ENCODE results near the gene PPM1A. TPM values are rescaled to one million over a fixed set of nuclear protein-coding genes. Genes with fewer than 3 reads are reported as not detected.

Gene PPM1A
- total RNA-seq, 1 experiment from 2014 or later = 32.4 TPM

DNA sequence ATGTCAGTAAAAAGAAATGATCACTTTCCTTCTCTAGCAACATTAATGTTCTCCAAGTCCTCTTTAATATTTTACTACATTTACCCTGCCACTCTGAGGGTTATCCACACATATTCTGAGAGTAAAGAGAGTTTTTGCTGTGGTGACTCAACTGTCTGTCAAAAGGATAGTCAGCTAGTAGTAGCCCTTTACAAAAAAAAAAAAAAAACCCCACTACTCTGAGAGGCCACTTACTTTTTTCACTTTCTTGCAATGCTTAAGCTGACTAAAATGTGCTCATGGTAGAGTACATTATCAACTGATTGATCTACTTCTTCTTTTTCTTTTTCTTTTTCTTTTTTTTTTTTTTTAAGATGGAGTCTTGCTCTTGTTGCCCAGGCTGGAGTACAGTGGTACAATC lies 27.6 kb upstream of the PPM1A start:
- no peak for DNase-seq (ENCODE audit: low read depth)
- in situ Hi-C loops (cut with HindIII; ENCODE audit: low pct_unique_long_range_greater_than_20kb, low sequenced_read_pairs) = no loop called here

DNA sequence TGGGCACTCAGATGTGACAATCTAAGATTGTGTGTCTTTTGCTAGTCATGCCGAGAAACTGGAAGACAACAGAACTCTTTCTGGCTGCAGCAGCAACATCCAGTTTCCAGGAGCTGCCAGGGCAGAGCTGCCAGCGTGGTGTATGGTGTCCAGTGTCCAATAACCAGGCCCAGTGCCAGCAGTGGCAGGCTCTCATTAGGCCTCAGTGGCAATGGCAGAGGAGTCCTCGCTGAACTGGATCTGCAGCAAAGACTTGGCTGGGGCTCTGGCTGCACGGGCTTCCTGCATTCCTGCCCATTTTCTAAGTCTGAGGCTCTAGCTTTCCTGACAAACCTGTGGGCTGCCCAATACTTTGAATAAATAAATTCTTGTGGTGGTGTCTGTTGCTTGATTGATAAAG lies 26.2 kb upstream of the PPM1A start:
- DNase-seq (ENCODE audit: low read depth) = no peak
- in situ Hi-C loops (cut with HindIII; ENCODE audit: low pct_unique_long_range_greater_than_20kb, low sequenced_read_pairs) = no loop called here

DNA sequence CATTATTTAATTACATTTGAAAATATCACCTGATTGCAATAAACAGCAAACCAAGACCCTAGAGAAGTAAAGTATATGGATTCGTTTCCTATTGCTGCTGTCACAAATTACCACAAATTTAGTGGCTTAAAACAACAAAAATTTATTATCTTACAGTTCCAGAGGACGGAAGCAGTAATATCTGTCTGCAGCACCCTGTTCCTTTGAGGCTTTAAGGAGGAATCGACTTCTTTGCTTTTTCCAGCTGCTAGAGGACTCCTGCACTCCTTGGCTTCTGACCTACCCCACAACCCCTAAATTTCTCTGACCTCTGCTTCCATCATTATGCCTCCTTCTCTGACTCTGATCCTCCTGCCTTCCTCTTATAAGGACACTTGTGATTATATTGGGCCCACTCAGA lies 23.8 kb upstream of the PPM1A start:
- no peak for DNase-seq (ENCODE audit: low read depth)
- in situ Hi-C loops (cut with HindIII; ENCODE audit: low pct_unique_long_range_greater_than_20kb, low sequenced_read_pairs) = no loop called here

DNA sequence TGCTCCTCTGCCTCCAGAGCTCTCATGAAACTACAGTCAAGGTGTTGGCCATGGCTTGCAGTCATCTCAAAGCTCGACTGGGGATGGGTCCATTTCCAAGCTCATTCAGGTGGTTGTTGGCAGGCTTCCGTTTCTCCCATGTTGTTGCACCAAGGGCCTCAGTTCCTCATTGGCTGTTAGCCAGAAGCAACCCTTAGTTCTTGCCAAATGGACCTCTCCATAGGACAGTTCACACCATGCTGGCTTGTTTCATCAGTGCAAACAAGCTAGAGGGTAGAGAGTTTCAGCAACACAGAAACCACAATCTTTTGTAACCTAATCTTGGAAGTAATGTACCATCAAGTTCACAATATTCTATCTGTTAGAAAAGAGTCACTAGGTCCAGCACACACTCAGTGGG lies 22.7 kb upstream of the PPM1A start:
- no peak for DNase-seq (ENCODE audit: low read depth)
- in situ Hi-C loops (cut with HindIII; ENCODE audit: low pct_unique_long_range_greater_than_20kb, low sequenced_read_pairs) = no loop called here

DNA sequence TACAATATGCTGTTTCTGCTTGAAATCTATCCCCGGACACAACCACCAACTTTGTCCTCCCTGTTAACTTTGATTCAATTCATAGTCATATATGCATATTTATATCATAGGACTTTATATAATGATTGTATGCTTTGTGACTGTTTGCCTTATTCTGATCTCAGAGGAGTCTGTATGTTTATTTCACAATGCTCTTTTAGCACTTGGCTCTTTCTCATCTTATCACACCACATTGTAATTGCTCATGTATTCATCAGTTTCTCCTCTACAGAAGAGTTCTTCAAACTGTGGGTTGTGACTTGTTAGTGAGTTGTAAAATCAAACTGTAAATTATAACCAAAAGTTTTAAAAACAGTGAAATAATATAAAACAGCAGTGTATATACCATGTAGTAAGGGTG lies 21.7 kb upstream of the PPM1A start:
- no peak for DNase-seq (ENCODE audit: low read depth)
- in situ Hi-C loops (cut with HindIII; ENCODE audit: low pct_unique_long_range_greater_than_20kb, low sequenced_read_pairs) = no loop called here

DNA sequence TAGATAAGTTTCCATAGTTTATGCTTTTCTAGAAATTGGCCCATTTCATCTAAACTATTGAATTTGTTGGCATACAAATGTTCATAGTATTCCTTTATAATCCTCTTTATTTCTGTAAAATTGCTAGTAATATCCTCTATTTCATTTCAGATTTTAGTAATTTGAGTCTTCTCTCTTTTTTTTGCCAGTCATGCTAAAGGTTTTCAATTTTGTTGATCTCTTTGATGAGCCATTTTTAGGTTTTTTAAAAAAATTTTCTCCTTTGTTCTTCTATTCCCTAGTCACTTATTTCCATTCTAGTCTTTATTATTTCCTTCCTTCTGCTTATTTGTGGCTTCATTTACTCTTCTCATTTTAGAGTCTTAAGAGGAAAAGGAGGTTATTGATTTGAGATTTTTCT lies 19.4 kb upstream of the PPM1A start:
- DNase-seq (ENCODE audit: low read depth) = no peak
- in situ Hi-C loops (cut with HindIII; ENCODE audit: low pct_unique_long_range_greater_than_20kb, low sequenced_read_pairs) = no loop called here

DNA sequence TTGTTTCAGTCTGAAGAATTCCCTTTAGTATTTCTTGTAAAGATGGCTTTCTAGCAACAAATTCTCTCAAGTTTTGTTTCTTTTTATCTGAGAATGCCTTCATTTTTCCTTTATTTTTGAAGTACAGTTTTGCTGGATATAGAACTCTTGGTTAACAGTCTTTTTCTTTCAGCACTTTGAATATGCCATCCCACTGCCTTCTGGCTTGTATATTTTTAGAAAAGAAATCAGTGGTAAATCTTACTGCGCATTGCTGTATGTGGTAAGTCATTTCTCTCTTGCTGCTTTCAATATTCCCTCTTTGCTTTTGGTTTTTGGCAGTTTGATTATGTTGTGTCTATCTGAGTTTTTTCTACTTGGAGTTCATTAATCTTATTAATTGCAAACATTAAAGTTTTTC lies 16.8 kb upstream of the PPM1A start:
- in situ Hi-C loops (cut with HindIII; ENCODE audit: low pct_unique_long_range_greater_than_20kb, low sequenced_read_pairs) = no loop called here
- no peak for DNase-seq (ENCODE audit: low read depth)

DNA sequence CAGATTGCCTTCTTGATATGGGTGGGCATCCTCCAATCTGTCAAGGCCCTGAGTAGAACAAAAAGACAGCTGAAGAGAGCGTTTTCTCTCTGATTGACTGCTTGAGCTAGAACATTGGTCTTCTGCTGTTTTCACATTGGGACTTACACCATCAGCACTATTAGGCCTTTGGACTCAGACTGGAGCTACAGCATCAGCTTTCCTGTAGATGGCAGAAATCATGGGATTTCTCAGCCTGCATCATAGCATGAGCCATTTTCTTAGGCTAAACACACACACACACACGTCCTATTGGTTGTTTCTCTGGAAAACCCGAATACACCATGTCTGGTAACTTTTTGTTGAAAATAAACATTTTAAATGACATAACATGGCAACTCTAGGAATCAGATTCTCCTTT lies 15.8 kb upstream of the PPM1A start:
- in situ Hi-C loops (cut with HindIII; ENCODE audit: low pct_unique_long_range_greater_than_20kb, low sequenced_read_pairs) = no loop called here
- no peak for DNase-seq (ENCODE audit: low read depth)

DNA sequence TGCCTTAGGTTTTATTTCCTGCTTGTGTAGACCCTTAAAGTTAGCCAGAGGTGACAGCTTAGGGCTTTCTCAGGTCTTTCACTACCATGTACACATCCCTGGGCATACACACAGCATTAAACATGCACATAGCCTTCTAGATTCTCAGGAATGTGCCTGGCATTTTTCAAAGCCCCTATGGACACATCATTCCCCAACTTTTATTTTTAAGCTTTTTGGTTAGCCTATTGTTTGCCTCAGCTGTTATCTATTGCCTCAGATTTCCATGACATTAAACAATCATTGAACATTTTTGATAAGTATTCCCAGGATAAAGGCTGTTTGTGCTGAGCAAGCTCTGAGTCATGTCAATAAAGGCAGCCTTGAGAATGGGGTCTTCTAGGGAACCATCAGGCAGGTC lies 15.1 kb upstream of the PPM1A start:
- DNase-seq (ENCODE audit: low read depth) = no peak
- in situ Hi-C loops (cut with HindIII; ENCODE audit: low pct_unique_long_range_greater_than_20kb, low sequenced_read_pairs) = no loop called here

DNA sequence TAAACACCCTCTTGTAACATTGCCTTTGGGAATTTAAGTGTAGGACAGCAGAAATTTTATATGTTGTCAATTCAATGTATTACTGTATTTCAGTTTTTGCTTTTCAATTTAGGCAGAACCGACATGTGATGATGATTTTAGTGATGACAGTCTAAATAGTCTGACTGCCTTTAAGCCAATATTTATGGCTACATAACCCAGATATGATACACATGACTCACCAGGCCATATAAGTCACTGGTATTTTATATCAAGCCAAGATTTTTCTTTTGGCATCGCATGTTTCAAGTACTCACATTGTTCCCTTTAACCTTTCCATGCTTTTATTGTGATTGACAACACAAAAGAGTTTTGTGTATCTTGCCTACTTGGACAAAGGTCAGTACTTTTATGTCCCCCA lies 13.6 kb upstream of the PPM1A start:
- in situ Hi-C loops (cut with HindIII; ENCODE audit: low pct_unique_long_range_greater_than_20kb, low sequenced_read_pairs) = no loop called here

DNA sequence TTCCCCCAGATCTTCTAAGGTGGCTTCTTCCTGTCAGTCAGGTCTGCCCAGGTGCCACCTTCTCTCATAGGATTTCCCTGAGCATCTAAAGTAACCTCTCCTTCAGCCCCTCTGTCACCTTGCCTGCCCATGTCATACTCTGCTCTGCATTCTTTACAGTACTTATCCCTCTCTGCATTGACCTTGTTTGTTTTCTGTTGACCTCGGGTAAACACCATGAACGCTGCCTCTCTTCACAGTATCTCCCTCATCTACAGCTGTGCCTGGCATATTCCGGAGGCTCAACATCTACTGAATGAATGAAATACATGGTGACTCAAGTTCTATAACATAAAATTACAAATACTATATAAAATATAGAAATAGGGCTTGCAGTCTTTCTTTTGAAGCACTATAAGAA lies 10.1 kb upstream of the PPM1A start:
- in situ Hi-C loops (cut with HindIII; ENCODE audit: low pct_unique_long_range_greater_than_20kb, low sequenced_read_pairs) = no loop called here
- DNase-seq (ENCODE audit: low read depth) = no peak

More for the DNA sequence above, 13.6 kb upstream of the PPM1A start:
- DNase-seq (ENCODE audit: low read depth) = no peak

DNA sequence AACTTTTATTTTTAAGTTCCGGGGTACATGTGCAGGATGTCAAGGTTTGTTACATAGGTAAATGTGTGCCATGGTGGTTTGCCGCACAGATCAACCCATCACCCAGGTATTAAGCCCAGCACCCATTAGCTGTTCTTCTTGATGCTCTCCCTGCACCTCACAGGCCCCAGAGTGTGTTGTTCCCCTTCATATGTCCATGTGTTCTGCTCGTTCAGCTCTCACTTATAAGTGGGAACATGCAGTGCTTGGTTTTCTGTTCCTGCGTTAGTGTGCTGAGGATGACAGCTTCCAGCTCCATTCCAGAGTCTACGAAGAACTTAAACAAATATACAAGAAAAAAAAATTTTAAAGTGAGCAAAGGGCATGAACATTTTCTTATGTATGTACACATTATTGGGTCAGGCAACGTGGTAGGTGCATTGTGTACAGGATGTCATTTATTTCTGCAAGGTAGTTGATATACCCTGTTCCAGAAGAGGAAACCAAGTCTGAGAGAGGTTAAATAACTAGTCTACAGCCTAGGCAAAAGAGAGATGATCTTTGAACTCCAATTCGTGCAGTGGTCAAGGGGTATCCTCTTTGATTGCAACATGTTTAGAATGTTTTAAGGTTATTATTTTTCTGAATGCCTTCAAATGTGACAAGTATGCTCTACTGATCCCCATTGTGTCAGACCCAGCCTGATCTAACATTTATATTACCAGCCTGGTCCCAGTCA lies 8.7 kb upstream of the PPM1A start:
- in situ Hi-C loops (cut with HindIII; ENCODE audit: low pct_unique_long_range_greater_than_20kb, low sequenced_read_pairs) = no loop called here
- DNase-seq (ENCODE audit: low read depth) = no peak

DNA sequence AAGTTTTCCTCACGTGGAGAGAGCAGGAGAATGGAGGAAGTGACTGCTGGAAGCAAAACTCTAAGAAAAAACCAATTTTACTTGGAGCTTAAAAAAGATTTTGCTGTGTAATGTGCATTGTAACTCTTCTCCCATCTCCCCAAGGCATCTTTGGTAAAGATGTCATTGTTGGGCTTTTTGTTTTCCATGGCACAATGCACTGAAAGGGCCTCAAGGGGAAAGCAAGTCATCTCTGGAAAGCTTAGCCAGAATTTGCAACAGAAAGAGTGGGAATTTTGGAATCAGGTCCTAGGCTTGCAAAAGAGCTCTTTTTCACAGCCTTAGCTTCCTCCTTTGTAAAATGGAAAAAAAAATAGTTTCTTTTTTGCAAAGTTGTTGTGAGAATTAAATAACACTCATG lies 7.9 kb upstream of the PPM1A start:
- no peak for DNase-seq (ENCODE audit: low read depth)
- in situ Hi-C loops (cut with HindIII; ENCODE audit: low pct_unique_long_range_greater_than_20kb, low sequenced_read_pairs) = no loop called here

DNA sequence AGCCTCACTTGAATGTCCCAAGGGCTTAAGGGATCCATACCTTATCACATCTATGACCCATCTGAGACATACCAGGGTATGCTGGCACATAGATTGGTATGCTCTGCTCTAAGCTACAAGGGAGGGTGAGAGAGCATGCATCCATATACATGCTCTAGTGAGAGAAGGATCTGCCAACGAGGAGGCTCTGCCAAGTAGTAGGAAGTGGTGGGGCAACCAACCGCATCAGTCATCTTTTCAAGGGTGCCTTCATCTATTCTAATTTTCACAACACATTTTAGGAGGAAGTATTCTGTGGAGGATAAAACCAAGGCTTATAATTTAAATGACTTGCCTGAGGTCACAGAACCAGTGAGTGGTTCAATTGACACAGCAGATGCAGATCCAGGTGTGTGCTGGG lies 6.6 kb upstream of the PPM1A start:
- no peak for DNase-seq (ENCODE audit: low read depth)
- in situ Hi-C loops (cut with HindIII; ENCODE audit: low pct_unique_long_range_greater_than_20kb, low sequenced_read_pairs) = no loop called here

DNA sequence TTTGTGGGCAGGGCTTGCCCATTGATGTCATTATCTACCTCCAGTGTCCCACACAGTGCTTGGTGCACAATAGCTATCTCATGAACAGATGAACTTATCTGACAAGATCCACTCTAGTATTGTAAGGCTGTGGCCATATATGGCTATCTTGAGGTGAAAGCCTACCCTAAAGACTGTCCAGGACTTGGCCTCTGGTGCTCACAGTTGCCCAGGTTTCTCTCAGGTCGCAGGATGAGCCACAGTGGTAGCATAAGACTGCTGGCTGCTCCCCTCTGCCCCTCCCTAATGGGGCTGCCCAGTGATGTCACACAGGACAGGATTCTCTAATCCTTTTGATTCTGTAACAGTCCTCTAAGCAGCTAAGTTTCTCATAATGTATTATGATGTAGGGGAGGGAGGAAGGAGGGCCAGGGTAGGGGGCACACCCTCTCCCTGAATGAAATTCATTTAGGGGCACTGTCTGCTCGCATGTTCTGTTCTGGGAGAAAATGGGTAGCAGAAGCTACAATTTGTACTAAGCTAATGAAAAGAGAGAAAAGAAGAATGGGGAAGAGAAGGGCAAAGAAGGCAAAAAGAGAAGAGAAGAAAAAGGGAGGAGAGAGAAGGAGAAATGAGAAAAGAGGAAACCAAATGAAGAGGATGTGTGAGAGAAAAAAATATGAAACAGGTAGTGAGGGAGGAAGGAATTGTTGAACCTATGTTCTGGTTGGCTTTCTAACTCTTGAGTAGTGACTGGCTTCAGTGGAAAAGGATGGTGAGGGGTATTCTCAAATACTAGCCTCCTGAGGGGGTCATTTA lies 3.4 kb upstream of the PPM1A start:
- in situ Hi-C loops (cut with HindIII; ENCODE audit: low pct_unique_long_range_greater_than_20kb, low sequenced_read_pairs) = no loop called here
- no peak for DNase-seq (ENCODE audit: low read depth)

DNA sequence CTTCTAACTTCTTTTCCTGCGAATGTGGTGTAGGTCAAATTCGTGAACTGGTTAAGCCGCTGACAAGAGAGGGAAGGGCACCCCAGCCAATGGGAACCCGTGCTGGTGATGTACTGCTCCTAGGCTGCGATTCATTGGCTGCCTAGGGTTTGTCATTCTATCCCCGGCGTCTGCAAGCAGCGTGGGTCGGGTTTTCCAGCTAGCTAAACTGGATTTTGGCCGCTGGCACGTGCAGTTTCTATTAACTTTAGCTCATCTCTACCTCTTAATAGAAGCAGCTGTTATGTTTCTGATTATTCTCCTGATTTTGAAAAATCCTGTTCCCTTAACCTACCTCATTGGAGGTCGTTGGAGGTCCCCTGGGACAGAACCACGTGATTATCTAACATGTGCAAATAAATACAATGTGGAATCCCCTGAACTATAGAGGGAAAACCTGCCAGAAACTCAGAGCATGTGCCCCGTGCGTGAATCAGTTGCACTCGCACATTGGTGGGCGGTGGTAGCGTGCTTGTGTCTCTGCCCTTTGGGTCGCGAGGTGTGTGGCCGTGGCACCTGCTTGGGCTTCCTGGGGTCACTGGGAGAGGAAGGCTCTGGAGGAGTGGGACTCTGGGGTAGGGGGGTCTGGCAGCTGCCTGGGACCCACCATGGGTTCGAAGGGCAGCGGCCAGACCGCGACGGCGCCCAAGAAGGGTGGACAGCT lies 876 bp upstream of the PPM1A start:
- in situ Hi-C loops (cut with HindIII; ENCODE audit: low pct_unique_long_range_greater_than_20kb, low sequenced_read_pairs) = no loop called here
- peak; percentile 85 for DNase-seq (ENCODE audit: low read depth)

DNA sequence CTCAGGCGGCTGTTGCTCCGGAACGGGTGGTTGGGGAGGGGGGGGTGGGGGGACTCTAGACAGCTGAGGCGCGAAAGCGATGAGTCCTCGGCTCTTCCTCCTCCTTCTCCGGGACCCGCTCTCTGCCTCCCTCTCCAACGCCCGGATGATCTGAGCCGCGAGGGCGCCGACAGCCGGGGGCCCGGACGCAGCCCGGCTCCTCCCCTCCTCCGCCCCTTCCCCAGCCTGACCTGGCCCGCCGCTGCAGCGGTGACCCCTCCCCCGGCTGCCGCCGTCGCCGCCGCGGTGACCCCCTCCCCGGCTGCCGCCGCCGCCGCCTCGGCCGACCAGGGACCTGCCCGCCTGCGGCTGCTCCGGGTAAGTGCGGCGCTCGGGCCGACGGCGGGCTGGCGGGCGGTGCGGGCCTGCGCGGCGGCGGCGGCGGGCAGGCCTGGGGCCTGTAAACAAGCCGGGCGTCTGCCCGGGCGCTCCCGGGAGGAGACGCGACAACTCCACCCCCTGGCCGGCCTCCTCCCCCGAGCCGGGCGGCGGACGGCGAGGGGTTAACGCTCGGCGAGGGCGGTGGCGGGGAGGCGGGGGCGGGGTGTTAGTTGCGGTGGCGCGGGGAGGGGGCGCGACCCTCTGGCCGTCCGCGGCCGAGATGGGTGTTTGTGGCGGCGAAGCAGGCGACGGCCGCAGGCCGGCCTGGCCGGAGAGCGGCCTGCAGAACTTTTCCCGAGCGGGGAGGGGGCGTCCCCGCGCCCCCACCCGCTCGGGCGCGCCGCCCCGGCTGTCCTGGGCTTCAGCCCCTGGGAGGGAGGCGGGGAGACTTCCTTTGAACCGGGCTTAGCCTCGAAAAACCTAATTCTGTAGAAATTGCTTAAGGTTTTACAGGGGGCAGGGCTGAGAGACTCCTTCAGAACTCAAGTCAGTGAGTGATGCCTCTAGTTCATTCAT lies 568 bp downstream of the PPM1A start:
- DNase-seq (ENCODE audit: low read depth) = peak; percentile 41
- in situ Hi-C loops (cut with HindIII; ENCODE audit: low pct_unique_long_range_greater_than_20kb, low sequenced_read_pairs) = no loop called here

DNA sequence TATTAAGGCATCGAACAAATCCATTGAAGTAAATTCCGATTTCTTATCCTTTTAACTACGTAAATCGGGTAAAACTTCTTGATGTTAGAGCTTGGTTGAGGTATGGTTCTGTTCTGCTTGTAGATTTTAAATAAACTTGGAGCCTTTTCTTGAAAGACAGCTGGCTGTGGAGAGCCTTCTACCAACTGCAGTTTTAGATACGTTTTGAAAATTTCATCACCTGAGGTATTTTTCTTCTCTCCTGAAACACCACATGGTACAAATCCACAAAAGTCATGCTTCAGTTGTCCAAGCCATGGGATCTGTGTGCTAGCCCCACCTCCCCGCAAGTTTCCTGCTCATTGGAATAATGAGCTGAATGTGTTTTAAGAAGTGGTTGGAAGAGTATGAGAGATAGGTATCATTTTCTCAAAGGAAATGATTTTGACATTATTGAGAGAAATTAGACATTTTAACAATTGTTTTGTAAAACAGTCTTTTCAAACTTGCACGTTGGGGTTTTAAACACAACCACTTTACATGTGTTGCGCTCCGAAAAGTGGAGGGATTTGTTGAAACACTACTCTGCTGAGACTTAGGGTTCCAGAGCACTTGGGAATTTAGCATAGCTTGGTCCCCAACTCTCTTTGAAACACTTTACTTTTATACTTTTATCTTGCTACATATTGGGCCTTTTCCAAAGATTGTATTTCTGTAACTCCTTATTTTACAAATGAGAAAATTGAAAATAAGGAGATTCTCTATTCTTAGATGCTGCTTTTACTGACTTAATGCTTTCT lies 1.4 kb downstream of the PPM1A start:
- peak; percentile 67 for DNase-seq (ENCODE audit: low read depth)
- in situ Hi-C loops (cut with HindIII; ENCODE audit: low pct_unique_long_range_greater_than_20kb, low sequenced_read_pairs) = no loop called here

Data from Caki2 (cell line).